Endothelial cell (in vitro differentiated cells): ENCODE results near the gene PLEKHF1. TPM values are rescaled to one million over a fixed set of nuclear protein-coding genes. Genes with fewer than 3 reads are reported as not detected.

Source experiments
- DNase-seq: peaks from one replicate; pipeline ENCODE4 v3.0.0; 2021; ENCODE audit warnings: low spot score
- H3K27ac Mint-ChIP-seq: one replicate; pipeline ENCODE4 v1.8.0; 2021; ENCODE audit warnings: mixed read lengths, inconsistent platforms; ENCODE audit not compliant: unreplicated experiment
- H3K27me3 Mint-ChIP-seq: one replicate; pipeline ENCODE4 v1.8.0; 2021; ENCODE audit warnings: mild to moderate bottlenecking, moderate library complexity, mixed read lengths, inconsistent platforms; ENCODE audit not compliant: unreplicated experiment
- H3K36me3 Mint-ChIP-seq: one replicate; pipeline ENCODE4 v1.8.0; 2021; ENCODE audit warnings: mild to moderate bottlenecking, low read depth, mixed read lengths, inconsistent platforms; ENCODE audit not compliant: unreplicated experiment
- H3K4me1 Mint-ChIP-seq: one replicate; pipeline ENCODE4 v1.8.0; 2021; ENCODE audit warnings: mild to moderate bottlenecking, mixed read lengths, inconsistent platforms; ENCODE audit not compliant: unreplicated experiment
- H3K4me3 Mint-ChIP-seq: one replicate; pipeline ENCODE4 v1.8.0; 2021; ENCODE audit warnings: mild to moderate bottlenecking, mixed read lengths, inconsistent platforms; ENCODE audit not compliant: unreplicated experiment
- H3K9me3 Mint-ChIP-seq: one replicate; pipeline ENCODE4 v1.8.0; 2021; ENCODE audit warnings: mixed read lengths, inconsistent platforms; ENCODE audit not compliant: unreplicated experiment
- CTCF ChIP-seq: fragments of 200-600 bp; sonication (generic); IDR thresholded peaks from one replicate; pipeline ENCODE4 v1.5.0; 2021; ENCODE audit warnings: antibody characterized with exemption; ENCODE audit not compliant: unreplicated experiment
- total RNA-seq: library from RNA; stranded (reverse); fragmentation: NEBNext Ultra II Directional; extraction: Animal tissue kit (Norgen Biotek cat#: 25700); gene quantifications from one replicate; pipeline ENCODE4 v1.2.1, GENCODE V29; 2021; ENCODE audit not compliant: unreplicated experiment

PLEKHF1 gene
- total RNA-seq, 1 donor from 2014 or later: 0.77 TPM

- no peak for TF ChIP-seq CTCF
- peaks cover 5% of the 10 kb centered on the region for H3K27me3 Mint-ChIP-seq
These were observed 23.7 kb upstream of the PLEKHF1 start for GRCh38 chr19:29641597-29641996.

GRCh38 chr19:29643361-29643935 lies 21.8 kb upstream of the PLEKHF1 start:
- H3K27ac Mint-ChIP-seq: no peak overlapping the region
- DNase-seq: no peak
- H3K27me3 Mint-ChIP-seq: peaks cover 5% of the 10 kb centered on the region
- no peak overlapping the region for H3K4me3 Mint-ChIP-seq
- TF ChIP-seq CTCF: no peak
- H3K36me3 Mint-ChIP-seq: no peaks in the 10 kb centered on the region
- no peaks in the 10 kb centered on the region for H3K4me1 Mint-ChIP-seq
- no peaks in the 10 kb centered on the region for H3K9me3 Mint-ChIP-seq

More at GRCh38 chr19:29641597-29641996, 23.7 kb upstream of the PLEKHF1 start:
- no peaks in the 10 kb centered on the region for H3K9me3 Mint-ChIP-seq
- no peaks in the 10 kb centered on the region for H3K4me1 Mint-ChIP-seq
- no peak overlapping the region for H3K27ac Mint-ChIP-seq
- no peaks in the 10 kb centered on the region for H3K36me3 Mint-ChIP-seq
- no peak for DNase-seq
- no peak overlapping the region for H3K4me3 Mint-ChIP-seq

- Mint-ChIP-seq H3K4me3 (no peak overlapping the region), H3K27ac (no peak overlapping the region), H3K27me3 (peaks cover 5% of the 10 kb centered on the region), H3K9me3 (no peaks in the 10 kb centered on the region), H3K4me1 (no peaks in the 10 kb centered on the region), H3K36me3 (no peaks in the 10 kb centered on the region)
- no peak for DNase-seq
- TF ChIP-seq CTCF: no peak
These were observed 21.1 kb upstream of the PLEKHF1 start for GRCh38 chr19:29644210-29644609.

- no peaks in the 10 kb centered on the region for H3K36me3 Mint-ChIP-seq
- H3K27ac Mint-ChIP-seq: no peak overlapping the region
- no peak overlapping the region for H3K4me3 Mint-ChIP-seq
- H3K27me3 Mint-ChIP-seq: no peaks in the 10 kb centered on the region
- no peaks in the 10 kb centered on the region for H3K4me1 Mint-ChIP-seq
- no peaks in the 10 kb centered on the region for H3K9me3 Mint-ChIP-seq
- TF ChIP-seq CTCF: no peak
- DNase-seq: no peak
These were observed 19.8 kb upstream of the PLEKHF1 start for GRCh38 chr19:29645491-29645867.

- Mint-ChIP-seq H3K27ac (no peak overlapping the region), H3K9me3 (no peaks in the 10 kb centered on the region), H3K36me3 (no peaks in the 10 kb centered on the region), H3K4me3 (no peak overlapping the region), H3K4me1 (no peaks in the 10 kb centered on the region), H3K27me3 (no peaks in the 10 kb centered on the region)
- no peak for DNase-seq
- no peak for TF ChIP-seq CTCF
These were observed 19.4 kb upstream of the PLEKHF1 start for GRCh38 chr19:29645911-29646310.
